HUDEP-2 (cell line): ENCODE results near the gene TANGO2.

Experiments used
- DNase-seq, 76 experiments: peaks; one replicate each; lab custom pipeline; 2025; ENCODE audit not compliant: unreplicated experiment in 76 of 76; lab: John Stamatoyannopoulos, UW

Gene TANGO2

DNA sequence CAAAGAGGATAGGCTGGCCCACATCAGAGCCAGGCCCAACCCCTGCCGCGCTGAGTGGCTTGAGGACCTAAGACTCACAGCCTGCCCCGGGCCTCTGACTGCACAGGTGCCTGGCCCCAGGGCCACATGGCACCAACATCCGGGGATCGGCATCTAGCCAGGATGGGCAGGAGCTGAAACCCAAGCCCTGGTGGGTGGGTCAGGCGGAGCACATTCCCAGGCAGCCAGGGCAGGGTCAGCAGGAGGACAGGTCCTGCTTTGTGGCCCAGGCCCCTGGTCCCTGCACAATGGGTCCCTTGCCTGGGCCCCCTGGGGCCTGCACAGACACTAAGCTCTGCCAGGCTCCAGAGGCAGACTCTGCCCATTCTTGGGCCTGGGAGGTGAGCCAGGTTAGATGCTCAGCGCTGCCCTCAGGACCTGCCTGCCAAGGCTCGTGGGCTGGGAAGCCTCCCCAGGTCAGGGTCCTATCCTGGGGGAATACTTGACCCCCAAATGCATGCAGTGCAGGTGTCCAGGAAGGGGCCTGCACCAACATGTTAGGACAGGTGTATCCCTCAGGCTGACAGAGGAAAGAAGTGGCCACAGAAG lies 37.8 kb upstream of the TANGO2 start:
- DNase-seq, result no peak

DNA sequence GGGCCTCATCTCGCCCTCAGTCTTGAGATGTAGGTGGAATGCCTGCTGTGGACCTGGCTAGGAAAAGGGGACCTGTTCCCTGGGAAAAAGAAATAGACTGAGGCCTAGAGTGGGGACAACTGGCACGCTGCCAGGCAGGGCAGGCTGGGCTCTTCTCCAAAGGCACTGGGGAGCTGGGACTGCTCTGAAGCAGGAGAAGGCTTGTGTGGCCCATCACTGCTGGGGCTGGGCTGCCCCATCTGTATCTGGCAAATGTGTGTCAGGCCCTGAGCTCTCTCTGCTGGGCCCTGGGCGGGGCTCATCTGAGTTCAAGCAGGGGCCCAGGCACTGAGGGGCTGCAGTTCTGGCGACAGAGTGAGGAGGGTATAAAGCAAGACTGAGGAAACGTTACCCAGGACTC lies 37.2 kb upstream of the TANGO2 start:
- peak in 3 of 76 experiments; percentile 7 to 17 (median 15) for DNase-seq

DNA sequence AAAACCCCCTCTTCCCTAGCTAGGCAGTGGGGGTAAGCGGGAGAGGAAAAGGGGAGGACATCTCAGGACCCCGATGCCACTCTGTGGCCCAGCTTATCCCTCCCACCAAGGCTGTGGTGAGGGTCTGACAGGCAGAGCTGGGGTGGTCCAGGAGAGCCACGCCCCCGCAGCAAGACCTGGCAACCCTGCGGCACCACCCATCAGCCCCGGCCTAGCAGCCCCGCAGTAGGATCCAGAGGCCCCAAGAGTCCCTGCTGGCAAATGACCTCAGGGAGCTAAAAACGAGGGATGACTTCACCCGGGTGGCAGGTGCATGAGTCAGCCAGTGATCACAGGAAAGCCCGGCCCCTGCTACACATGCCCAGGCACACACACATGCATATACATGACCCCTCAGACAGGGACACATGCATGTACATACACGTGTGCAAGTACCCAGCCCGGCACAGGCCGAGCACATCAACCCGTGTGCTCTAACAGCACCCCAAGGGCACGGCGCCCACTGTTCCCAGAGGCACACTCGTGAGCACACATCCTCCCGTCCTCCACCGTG lies 36.6 kb upstream of the TANGO2 start:
- DNase-seq, result no peak

DNA sequence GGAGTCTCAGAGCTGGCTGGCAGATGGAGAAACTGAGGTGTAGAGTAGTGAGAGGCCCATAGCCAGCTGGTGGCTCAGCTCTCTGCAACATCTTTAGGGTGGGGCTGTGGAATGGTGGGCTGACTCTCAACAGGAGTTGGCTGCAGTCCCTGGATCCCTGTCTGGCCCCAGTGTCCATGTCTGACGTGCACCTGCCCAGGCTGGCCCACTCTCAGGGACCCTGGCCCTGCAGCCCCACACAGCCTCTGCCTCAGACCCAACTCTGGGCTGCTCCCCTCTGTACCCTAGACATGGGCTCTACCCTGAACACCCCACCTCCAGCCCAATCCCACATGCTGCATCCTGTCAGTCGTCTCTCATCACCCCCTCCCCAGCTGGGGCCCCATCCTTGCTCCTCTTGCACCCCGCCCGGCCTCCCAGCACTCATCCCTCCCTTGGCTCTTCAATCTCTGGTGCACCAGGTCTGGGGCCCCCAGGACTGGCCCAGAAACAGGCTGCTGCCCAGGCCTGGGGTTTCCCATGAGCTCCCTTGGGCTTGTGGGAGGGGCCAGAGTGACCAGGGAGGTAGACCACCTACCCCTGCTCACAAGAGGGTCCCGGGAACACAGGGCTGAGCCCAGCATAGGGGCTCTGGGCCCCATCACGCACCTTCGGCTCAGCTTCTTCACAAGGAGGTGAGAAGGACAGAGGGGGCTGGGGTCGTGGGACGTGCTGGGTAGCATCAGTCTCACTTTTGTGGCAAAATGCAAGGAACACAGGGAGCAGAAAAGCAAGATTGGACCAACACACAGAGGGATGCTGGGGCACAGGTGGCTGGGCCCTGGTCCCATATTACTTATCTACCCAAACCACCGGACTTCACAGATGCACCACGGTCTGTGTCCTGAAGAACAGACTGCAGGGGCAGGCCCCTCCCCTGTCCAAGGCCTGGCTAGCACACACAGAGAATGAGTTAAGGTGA lies 35.8 kb upstream of the TANGO2 start:
- DNase-seq, result no peak

DNA sequence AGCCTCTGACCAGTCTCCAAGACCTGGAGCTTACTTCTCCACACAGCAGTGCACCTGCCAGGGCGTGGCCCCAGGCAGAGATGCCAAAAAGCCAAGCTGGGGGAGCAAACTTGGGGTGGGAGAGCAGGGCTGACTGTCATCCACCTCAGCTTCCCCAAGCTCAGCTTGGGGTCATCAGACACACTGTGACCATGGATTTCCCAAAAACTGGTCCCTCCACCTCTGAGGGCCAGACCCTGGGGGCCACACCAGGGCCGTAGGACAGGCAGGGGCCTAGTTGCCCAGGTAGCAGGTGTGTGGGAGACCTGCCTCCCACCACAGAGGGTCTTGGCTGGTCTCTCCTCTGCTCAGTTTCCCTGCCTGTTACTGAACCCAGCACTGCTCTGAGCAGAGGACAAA lies 34.9 kb upstream of the TANGO2 start:
- DNase-seq, result no peak

DNA sequence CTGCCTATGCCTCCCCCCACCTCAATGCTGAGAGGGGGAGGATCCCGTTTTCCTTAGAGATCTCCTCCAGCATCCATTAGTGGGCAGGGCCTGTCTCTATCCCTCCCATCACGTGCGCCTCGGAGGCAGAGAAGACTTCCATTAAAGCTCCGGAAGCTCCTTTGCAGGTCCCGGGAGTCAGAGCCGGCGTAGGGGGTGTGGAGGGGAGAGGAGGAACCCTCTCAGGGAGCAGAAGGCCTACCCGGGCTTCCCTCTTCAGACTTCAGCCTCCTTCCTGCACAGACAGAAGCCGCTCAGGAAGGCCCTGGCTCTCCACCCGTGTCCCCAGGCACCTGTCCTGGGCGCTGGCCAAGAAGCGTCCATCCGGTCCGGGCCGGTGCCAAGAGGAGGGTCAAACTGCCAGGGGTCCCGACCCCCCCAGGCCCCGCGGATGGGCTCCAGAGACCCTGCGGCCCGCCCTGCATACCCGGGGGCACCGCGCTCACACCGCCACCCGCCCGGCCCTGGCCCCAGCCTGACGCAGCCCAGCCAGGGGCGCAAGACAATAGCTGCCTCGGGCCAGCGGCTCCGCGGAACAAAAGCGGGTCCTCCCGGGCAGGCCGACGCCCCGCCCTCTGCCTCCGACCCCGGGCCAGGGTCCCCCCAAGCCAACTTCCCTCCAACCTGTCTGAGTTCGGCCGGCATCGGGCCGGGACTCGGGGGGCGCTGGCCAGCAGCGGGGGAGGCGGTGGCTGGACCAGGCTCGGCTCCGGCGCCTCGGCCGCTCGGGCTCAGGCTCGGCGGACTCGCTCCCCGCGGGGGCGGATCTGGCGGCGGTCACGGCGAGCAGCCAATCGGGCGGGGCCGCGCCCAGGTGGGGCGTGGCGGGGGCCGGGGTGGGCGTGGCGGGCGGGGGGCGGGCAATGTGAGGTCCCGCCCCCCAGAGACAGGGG lies 34.2 kb upstream of the TANGO2 start:
- DNase-seq, result peak in 53 of 76 experiments; percentile 11 to 72 (median 48)

DNA sequence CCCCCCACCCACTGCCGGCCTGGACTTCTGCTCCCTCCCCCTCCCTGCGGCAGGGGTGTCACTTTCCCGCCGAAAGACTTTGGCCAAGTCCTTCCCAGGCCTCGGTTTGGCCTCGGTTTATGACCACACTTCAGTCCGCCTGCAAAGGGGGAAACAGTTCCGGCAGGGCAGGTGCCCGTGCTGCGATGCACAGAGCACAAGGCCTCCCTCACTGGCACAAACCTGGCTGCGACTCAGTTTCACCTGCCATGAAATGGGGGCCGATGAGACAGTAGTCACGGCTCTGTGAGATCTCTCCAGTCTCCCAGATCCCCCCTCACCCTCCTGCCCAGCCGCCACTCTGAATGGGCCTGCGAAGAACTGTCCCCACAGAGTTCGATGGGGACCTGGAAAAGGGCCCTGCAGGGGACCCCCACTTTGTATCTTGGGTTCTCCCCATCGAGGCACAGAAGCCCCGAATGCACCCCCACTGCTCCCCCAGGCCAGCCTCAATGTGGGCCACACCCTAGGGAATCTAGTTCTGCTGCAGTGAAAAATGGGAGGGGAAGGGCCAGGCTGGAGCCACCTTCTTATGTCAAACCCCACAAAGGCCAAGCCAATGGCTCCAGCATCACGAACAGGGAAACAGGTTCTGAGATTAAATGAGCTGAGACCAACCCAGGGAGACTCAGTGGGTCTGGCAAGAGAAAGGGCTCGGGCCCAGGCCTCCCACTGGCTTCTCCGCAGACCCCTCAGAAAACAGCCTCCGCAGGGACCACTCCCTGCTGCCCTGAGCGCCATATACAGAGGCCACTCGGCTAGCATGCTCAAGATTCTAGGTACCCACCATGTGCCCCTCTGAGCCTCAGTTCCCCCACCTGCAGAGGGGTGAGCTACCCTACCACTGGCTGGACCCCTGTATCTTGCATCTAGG lies 33.3 kb upstream of the TANGO2 start:
- DNase-seq, result no peak

DNA sequence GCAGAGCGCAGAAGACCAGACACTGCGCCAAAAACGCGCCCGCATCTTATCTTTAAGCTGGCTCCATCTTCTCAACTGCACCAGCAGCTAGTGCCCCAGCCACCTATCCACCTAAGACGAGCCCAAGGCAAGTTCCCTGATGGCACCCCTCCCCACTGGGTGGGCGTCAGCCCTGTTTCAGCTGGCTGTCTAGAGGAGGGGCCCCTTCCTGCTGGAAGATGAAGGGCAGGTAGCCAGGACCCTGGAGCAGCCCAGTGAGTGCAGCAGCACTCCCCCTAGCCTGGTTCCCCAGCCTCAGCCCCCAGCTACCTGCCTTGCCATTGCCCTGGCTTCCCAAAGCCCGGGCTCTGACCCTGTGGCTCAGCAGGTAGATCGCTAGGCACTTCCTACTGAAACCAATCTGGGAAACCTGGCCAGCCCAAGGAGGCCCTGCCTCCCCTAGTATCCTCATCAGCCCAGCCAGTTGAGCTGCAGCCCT lies 32.5 kb upstream of the TANGO2 start:
- DNase-seq, result no peak

DNA sequence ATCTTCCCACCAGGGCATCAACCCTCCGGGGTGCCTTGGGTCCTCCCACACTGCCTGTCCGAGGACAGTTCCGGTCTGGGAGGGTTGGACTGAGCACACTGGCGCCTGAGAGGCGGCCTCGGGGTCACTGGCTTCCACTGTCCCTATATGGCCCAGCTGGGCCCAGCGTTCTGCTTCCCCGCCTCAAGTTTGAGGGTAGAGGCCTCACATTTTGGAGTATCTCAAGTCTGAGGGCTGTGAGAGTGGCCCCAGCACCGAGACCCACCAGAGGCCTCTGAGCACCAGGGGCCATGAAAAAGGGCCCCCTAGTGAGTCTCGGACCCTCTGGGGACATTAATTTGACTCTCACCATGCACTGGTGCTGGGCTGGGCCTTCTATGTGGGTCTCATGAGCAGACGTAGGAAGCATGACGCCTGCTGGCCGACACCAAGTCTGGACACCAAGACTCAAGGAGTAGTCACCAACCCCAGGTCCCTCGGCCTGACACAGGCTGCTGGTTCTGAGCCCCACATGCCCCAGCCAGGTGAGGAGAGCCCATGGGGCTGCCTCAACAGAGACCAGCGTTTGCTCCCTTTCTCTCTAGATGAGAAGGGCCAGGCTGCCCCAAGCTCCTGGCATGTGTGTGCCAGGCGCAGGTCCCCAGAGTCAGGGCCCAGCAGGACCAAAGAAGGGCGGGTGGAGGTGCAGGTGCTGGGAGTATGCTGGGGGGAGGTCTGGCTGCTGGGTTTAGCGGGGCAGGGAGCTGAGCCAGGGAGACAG lies 31.8 kb upstream of the TANGO2 start:
- no peak for DNase-seq

DNA sequence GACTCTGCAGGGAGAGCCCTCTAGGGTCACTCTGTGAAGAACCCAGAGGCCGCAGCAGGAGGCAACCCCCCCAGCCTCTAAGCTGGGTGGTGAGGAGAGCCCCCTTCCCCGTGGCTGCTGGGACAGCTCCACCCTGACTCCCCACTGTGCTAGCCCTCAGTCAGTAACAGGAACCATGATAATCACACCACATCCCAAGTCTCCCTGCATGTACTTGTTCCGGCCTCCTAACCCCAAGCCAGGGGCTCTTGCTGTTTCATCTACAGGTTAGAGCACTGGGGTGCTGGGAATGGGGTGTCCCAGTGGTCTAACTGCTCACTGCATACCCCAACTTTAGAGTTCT lies 31.2 kb upstream of the TANGO2 start:
- no peak for DNase-seq

DNA sequence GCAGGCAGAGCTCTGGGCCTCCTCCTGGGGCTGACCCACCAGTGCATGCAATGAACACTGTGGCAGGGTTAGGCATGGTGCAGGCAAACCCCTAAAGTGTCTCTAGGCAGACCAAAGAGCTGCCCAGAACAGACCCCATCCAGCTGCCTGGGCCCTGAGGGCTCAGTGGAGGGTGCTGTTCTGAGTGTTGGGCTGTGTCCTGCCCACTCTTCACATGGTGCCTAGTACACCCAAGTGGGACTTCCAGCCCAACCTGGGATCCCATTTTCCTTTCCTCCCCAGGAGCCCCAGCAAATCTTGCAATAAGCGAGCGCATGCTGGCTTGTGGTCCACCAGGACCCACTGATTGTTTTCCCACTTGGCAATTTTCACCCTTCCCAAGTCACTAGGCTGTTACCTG lies 30.7 kb upstream of the TANGO2 start:
- no peak for DNase-seq

DNA sequence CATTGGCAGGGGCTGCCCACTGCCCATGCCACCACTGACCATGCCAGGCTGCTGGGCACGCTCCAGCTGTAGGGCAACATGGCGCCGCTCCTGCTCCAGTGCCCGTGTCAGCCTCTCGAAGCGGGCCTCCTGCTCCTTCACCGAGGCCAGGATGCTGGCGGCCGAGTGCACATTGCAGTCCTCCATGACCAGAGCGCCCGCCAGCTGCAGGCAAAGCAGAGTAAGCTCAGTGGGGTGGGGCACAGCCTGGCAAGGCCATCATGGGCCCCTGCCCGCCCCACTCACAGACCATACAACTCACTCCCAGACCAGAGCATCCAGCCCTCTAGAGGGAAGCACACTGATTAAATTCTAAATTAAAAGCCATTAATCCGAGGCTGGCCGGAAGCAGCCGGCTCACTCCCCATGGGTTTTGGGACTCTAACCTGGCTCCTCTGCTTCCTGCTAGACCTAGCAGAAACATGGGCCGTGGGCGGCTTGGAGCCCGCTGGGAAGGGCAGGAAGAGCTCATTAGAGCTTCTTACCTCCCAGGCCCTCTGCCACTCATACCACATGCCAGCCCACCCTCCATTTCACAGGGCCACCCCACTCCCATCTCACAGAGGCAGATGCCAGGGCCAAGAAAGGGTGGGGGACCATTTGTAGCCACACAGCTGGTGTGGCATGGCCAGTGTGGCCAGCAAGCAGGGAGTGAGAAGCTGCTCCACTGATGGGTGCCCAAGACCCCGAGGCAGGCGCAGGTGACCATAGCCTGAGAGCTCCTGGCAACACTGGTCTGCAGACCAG lies 30.1 kb upstream of the TANGO2 start:
- no peak for DNase-seq

DNA sequence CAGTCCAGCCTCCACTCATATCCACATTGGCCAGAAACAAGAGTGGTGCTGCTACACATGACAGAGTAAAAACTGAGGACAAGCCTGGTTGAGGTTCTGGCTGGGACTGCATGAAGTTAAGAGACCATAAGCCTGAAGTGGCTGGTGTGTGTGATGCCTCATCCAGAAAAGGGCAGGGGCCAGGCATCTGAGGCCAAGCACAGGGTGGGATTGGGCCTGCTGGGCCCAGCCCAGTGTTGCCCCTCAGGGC lies 29.6 kb upstream of the TANGO2 start:
- no peak for DNase-seq

DNA sequence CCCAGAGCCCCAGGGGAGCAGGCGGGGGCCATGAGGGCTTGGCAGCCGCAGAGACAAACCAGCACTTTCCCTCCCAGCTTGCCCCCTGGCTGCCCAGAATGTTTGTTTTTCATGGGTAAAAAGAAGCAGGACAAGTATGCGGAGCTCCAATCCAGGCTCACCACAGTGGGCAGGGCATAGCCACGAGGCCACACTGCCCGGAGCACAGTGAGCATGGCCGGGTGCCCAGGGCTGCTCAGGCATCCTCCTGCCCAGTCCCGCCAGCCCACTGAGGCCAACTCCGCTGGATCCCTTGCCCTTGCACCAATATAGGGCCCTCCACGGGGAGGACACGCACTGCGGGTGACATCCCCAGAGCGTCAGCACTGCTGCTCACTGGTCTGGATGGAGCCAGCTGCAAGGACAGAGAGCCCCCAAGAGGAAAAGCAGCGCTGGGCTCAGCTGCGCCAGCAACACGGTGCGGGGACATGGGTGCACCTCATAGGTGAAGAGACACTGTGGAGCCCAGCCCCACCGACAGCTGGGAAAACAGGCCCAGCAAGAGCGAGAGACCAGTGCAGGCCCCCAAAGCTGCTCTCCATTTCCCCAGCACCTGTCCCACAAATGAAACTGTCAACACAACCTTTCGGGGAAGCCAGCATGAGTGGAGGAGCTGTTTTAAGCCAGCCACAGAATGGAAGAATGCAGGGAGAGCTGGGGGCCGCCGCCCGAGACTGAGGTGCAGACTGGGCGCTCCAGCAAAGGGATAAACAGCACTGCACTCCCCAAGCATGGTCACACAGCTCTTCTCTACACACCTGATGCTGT lies 29.1 kb upstream of the TANGO2 start:
- DNase-seq, result no peak

DNA sequence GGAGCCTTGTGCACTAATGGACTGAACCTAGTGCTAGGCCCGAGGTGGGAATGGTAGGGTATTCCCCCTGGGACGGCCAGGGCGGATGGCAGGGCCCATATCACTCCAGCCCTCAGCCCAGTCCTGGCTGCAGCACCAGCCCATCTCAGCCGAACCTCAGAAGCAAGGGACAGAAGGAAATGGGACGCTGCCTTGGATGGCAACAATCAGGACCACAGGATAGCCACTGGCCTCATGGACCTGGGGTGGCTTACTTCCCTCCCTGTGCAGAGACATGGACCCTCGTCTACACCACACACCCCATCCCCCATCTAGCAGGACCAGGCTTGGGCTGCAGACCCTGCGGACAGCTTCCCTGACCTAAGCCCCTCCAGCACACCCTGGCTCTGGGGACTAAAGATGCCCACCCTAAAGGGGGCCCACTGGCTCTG lies 28.4 kb upstream of the TANGO2 start:
- no peak for DNase-seq

DNA sequence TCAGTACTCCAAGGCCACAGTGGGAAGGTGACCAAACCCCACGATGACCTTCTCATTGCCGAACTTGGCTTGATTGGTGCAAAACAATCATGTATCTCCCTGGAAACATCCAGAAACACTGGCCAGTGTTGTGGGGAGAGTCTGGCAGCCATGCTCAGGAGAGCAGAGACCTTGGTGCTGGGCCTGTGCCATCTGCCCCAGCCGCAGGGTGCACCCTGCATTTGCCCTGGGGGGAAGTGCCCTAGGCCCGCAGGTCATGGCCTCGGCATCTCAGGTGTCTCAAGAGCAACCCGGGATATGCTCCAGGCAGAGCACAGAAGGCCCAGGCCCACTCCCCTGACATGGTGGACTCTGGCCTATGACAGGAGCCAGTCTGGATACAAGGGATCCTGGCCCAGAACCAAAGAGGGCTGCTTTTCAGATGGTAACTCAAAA lies 28.0 kb upstream of the TANGO2 start:
- no peak for DNase-seq

DNA sequence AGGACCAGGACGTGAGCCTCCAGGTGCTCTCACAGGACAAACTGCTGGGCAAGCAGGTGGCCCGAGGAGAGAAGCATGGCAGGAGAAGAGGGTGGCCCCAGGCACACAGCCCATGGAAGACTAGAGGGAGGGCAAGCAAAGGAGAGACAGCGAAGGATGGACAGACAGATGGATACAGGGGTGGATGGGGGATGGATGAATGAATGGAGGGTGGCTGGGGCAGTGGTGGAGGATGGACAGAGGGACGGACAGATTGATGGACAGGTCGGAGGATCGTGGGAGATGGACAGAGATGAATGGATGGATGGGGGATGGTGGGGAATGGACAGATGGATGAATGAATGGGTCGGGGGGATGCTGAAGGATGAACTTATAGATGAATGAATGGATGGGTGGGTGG lies 27.0 kb upstream of the TANGO2 start:
- no peak for DNase-seq
